Measurements from ENCODE around the gene SEMA5A. TPM values are rescaled to one million over a fixed set of nuclear protein-coding genes. Genes with fewer than 3 reads are reported as not detected.
A peak's percentile ranks its signal among the peaks of the same experiment; 100 is the strongest.

SEMA5A gene
- total and polyA plus RNA-seq, 2 of the 8 experiments (the other 6 are each of a cell fraction or from before 2014, with no cell fraction given), result 5.3 to 8.9 TPM

- TF ChIP-seq CTCF (IDR thresholded peaks at IDR 0.05; ENCODE audit: control extremely low read depth in 1 of 3, insufficient read depth in 1 of 3, low read depth in 1 of 3, low read length in 3 of 3) (peak in 1 of 3 experiments; percentile 11; a peak in 1 of 4 replicates), HDAC2 (IDR thresholded peaks at IDR 0.05; ENCODE audit: borderline replicate concordance in 1 of 2, low read depth in 2 of 2, low read length in 2 of 2) (peak in 1 of 2 experiments; percentile 48; a peak in 1 of 4 replicates), ASH2L (IDR thresholded peaks at IDR 0.05; ENCODE audit: low read length) (peak; percentile 73), TBP (IDR thresholded peaks at IDR 0.05; ENCODE audit: low read depth, low read length) (no peak; the same call in 1 of the 2 replicates), RBBP5 (IDR thresholded peaks at IDR 0.05; ENCODE audit: borderline replicate concordance, low read depth, low read length) (0 out of 2 replicates have a peak, but pooled peaks have one; percentile 28)
These were observed at the start of gene SEMA5A (continued) for GRCh38 chr5:9545992-9546851.

All from H1 (cell line).